ENCODE data around the gene MAP1LC3A.

Gene MAP1LC3A

GRCh38 chr20:34578025-34578424 lies 19.5 kb downstream of the MAP1LC3A start:
- TF ChIP-seq CTCF (conservative IDR thresholded peaks at IDR 0.05) (no peak), ZFX (IDR thresholded peaks at IDR 0.05) (no peak)
- H3K27ac ChIP-seq, result no peak overlapping the region

- no peak overlapping the region for H3K27ac ChIP-seq
- TF ChIP-seq ZFX (IDR thresholded peaks at IDR 0.05) (no peak), CTCF (conservative IDR thresholded peaks at IDR 0.05) (no peak)
Measured at GRCh38 chr20:34578521-34578920, 20.0 kb downstream of the MAP1LC3A start.

GRCh38 chr20:34579191-34579978 lies 20.9 kb downstream of the MAP1LC3A start:
- no peak overlapping the region for H3K27ac ChIP-seq
- TF ChIP-seq CTCF (conservative IDR thresholded peaks at IDR 0.05), result peak; percentile 73
- TF ChIP-seq ZFX (IDR thresholded peaks at IDR 0.05), result no peak

GRCh38 chr20:34579979-34580940 lies 21.7 kb downstream of the MAP1LC3A start:
- H3K27ac ChIP-seq, result no peak overlapping the region
- TF ChIP-seq ZFX (IDR thresholded peaks at IDR 0.05) (no peak), CTCF (conservative IDR thresholded peaks at IDR 0.05) (no peak)

- TF ChIP-seq ZFX (IDR thresholded peaks at IDR 0.05), result no peak
- no peak for TF ChIP-seq CTCF (conservative IDR thresholded peaks at IDR 0.05)
- no peak overlapping the region for H3K27ac ChIP-seq
Measured at GRCh38 chr20:34581341-34582184, 23.0 kb downstream of the MAP1LC3A start.

- H3K27ac ChIP-seq, result no peak overlapping the region
- TF ChIP-seq CTCF (conservative IDR thresholded peaks at IDR 0.05) (no peak), ZFX (IDR thresholded peaks at IDR 0.05) (no peak)
Measured at GRCh38 chr20:34582221-34582620, 23.7 kb downstream of the MAP1LC3A start.

Measured in C4-2B (cell line).